Ammon's horn (tissue), 1 donor: ENCODE results near the gene CNTFR.

Source experiments
- DNase-seq: peaks from one replicate; pipeline ENCODE4 v3.0.0-alpha.2; 2016; ENCODE audit warnings: low spot score

CNTFR gene

GRCh38 chr9:34620061-34620994 is 30.8 kb upstream of the CNTFR start, which contains the start of gene DCTN3:
Gene DCTN3 (minus strand): TSS chr9:34620495. CDS start chr9:34620464, 31 bp downstream.
- peak; percentile 99 for DNase-seq

- no peak for DNase-seq
Measured at GRCh38 chr9:34615132-34615531, 25.6 kb upstream of the CNTFR start.

GRCh38 chr9:34612788-34613390 is 23.4 kb upstream of the CNTFR start:
- peak; percentile 90 for DNase-seq

- peak; percentile 90 for DNase-seq
Measured at GRCh38 chr9:34611811-34612787, 22.6 kb upstream of the CNTFR start, which contains the start of gene RPP25L. Gene RPP25L (minus strand): TSS chr9:34612097. CDS start chr9:34611296, 801 bp downstream.

GRCh38 chr9:34611251-34611810 is 21.8 kb upstream of the CNTFR start:
- DNase-seq: no peak

GRCh38 chr9:34610434-34611206 is 21.1 kb upstream of the CNTFR start:
- no peak for DNase-seq

GRCh38 chr9:34607331-34607730 is 17.8 kb upstream of the CNTFR start:
- no peak for DNase-seq

- DNase-seq: no peak
Measured at GRCh38 chr9:34606905-34607304, 17.4 kb upstream of the CNTFR start.

- DNase-seq: no peak
Measured at GRCh38 chr9:34606190-34606589, 16.7 kb upstream of the CNTFR start.

- DNase-seq: peak; percentile 90
Measured at GRCh38 chr9:34603610-34604231, 14.2 kb upstream of the CNTFR start.

GRCh38 chr9:34601937-34602573 is 12.5 kb upstream of the CNTFR start:
- DNase-seq: no peak

- no peak for DNase-seq
Measured at GRCh38 chr9:34600908-34601307, 11.4 kb upstream of the CNTFR start.

- no peak for DNase-seq
Measured at GRCh38 chr9:34599546-34599945, 10.0 kb upstream of the CNTFR start.

GRCh38 chr9:34594177-34594576 is 4.7 kb upstream of the CNTFR start:
- no peak for DNase-seq

- DNase-seq: peak; percentile 68
Measured at GRCh38 chr9:34592895-34593601, 3.5 kb upstream of the CNTFR start.

GRCh38 chr9:34591917-34592866 is 2.7 kb upstream of the CNTFR start:
- no peak for DNase-seq

- DNase-seq: peak; percentile 91
Measured at GRCh38 chr9:34591248-34591916, 1.9 kb upstream of the CNTFR start.
